Keratinocyte (primary cell): Measurements from ENCODE around the gene HCFC1. TPM values are rescaled to one million over a fixed set of nuclear protein-coding genes. Genes with fewer than 3 reads are reported as not detected.

Source experiments
- DNase-seq: peaks from one replicate; pipeline ENCODE4 v3.0.0-alpha.2; 2011; ENCODE audit warnings: low read depth, missing footprints, low spot score
- FAIRE-seq: peaks from 2 replicates; lab custom pipeline; 2011; peaks lifted over from hg19 to GRCh38; lab: Jason Lieb, UNC
- H2AFZ ChIP-seq: 2 replicates; pipeline ENCODE4 v1.6.0; 2012; ENCODE audit warnings: low read length, control low read depth, inconsistent platforms; ENCODE audit not compliant: control insufficient read depth
- H3K27ac ChIP-seq: 2 replicates; pipeline ENCODE4 v1.5.1; 2011; ENCODE audit warnings: low read length; ENCODE audit not compliant: control insufficient read depth, insufficient read depth
- H3K27me3 ChIP-seq: 3 replicates; pipeline ENCODE4 v1.6.0; 2011; ENCODE audit warnings: low read length; ENCODE audit not compliant: control insufficient read depth, insufficient read depth; ENCODE audit errors: extremely low read depth
- H3K36me3 ChIP-seq, 2 experiments: 2 replicates in 1 of 2; 3 replicates in 1 of 2; pipeline ENCODE4 v1.5.1; 2011; ENCODE audit warnings: low read length in 2 of 2, mild to moderate bottlenecking in 1 of 2; ENCODE audit not compliant: control insufficient read depth in 2 of 2, insufficient read depth in 2 of 2; ENCODE audit errors: extremely low read depth in 1 of 2
- H3K4me1 ChIP-seq: 3 replicates; pipeline ENCODE4 v1.5.1; 2011; ENCODE audit warnings: low read length; ENCODE audit not compliant: control insufficient read depth, insufficient read depth; ENCODE audit errors: extremely low read depth
- H3K4me2 ChIP-seq: 3 replicates; pipeline ENCODE4 v1.6.0; 2011; ENCODE audit warnings: low read depth, low read length; ENCODE audit not compliant: control insufficient read depth, insufficient read depth; ENCODE audit errors: extremely low read depth
- H3K4me3 ChIP-seq, 3 experiments: fragments of 200-600 bp in 1 of 3; sonication (generic) in 1 of 3; 2 replicates in 2 of 3; 3 replicates in 1 of 3; pipeline ENCODE4 v1.5.1; 2011 to 2016; ENCODE audit warnings: low read length in 3 of 3, mild to moderate bottlenecking in 3 of 3, control low read depth in 2 of 3, inconsistent platforms in 1 of 3, low read depth in 1 of 3, mixed read lengths in 1 of 3, mixed run types in 1 of 3, moderate library complexity in 1 of 3; ENCODE audit not compliant: control insufficient read depth in 2 of 3, insufficient read depth in 2 of 3; ENCODE audit errors: extremely low read depth in 1 of 3
- H3K79me2 ChIP-seq: 2 replicates; pipeline ENCODE4 v1.6.0; 2012; ENCODE audit warnings: low read length; ENCODE audit not compliant: control insufficient read depth, insufficient read depth
- H3K9ac ChIP-seq: 3 replicates; pipeline ENCODE4 v1.6.0; 2011; ENCODE audit warnings: low read length; ENCODE audit not compliant: control insufficient read depth, insufficient read depth; ENCODE audit errors: extremely low read depth
- H3K9me1 ChIP-seq: 3 replicates; pipeline ENCODE4 v1.6.0; 2011; ENCODE audit warnings: low read length; ENCODE audit not compliant: control insufficient read depth, insufficient read depth; ENCODE audit errors: extremely low read depth
- H3K9me3 ChIP-seq: 2 replicates; pipeline ENCODE4 v1.5.1; 2012; ENCODE audit warnings: low read depth, low read length; ENCODE audit not compliant: control insufficient read depth
- H4K20me1 ChIP-seq: 3 replicates; pipeline ENCODE4 v1.6.0; 2011; ENCODE audit warnings: low read length; ENCODE audit not compliant: control insufficient read depth, insufficient read depth; ENCODE audit errors: extremely low read depth
- CTCF ChIP-seq, 3 experiments: IDR thresholded peaks in 1 of 3; conservative IDR thresholded peaks in 1 of 3; optimal IDR thresholded peaks in 1 of 3; 2 replicates in 2 of 3; 3 replicates in 1 of 3; pipeline versions ENCODE3 to v1.5.1; 2011; ENCODE audit warnings: low read length in 3 of 3, mild to moderate bottlenecking in 3 of 3, moderate library complexity in 2 of 3, control low read depth in 1 of 3, inconsistent platforms in 1 of 3; ENCODE audit not compliant: insufficient read depth in 2 of 3; ENCODE audit errors: extremely low read depth in 1 of 3
- EZH2 ChIP-seq: IDR thresholded peaks from one replicate; pipeline ENCODE4 v1.6.1; 2012; ENCODE audit warnings: inconsistent platforms, mild to moderate bottlenecking, low read length, moderate library complexity
- dilution Hi-C: fragments of 300-500 bp; cut with MboI; formaldehyde crosslinking; loops from one replicate; pipeline ENCODE4 v1.7.0; 2020; ENCODE audit warnings: low sequenced_read_pairs; ENCODE audit not compliant: extremely low pct_ligation_motif_present
- polyA plus RNA-seq, 5 experiments: library from polyadenylated mRNA; depleted of rRNA in 3 of 5; stranded (reverse) in 3 of 5; stranded (forward) in 1 of 5; unstranded in 1 of 5; fragments of >200 nt; gene quantifications; 1 replicate in 1 of 5; 2 replicates in 3 of 5; 3 replicates in 1 of 5; pipeline versions ENCODE4 v1.2.1 to v1.2.3, GENCODE V29; 2011 to 2012; ENCODE audit warnings: missing spikeins in 2 of 5, low read depth in 1 of 5, low replicate concordance in 1 of 5

Gene HCFC1
- polyA plus RNA-seq, 1 donor (not counting 4 experiments of a cell fraction or from before 2014, with no cell fraction given) = 2.7 TPM

- DNase-seq (no peak), FAIRE-seq (no peak)
- Histone ChIP-seq H4K20me1 (peaks cover 15% of the 10 kb centered on the region), H3K9me3 (no peaks in the 10 kb centered on the region), H2AFZ (peak overlapping the region; percentile 88), H3K9me1 (no peaks in the 10 kb centered on the region), H3K4me2 (peak overlapping the region; percentile 54), H3K27ac (peak overlapping the region; percentile 99), H3K4me3 (peak overlapping the region; percentile 84 to 91 (median 86)), H3K4me1 (peaks cover 20% of the 10 kb centered on the region), H3K36me3 (peaks cover 0 to 12% of the 10 kb centered on the region in 2 experiments), H3K79me2 (peaks cover 58% of the 10 kb centered on the region), H3K9ac (peak overlapping the region; percentile 99), H3K27me3 (no peaks in the 10 kb centered on the region)
- dilution Hi-C loops = no loop called here
- TF ChIP-seq EZH2 (no peak), CTCF (optimal IDR thresholded peaks at IDR 0.05 in 1 of 3, IDR thresholded peaks at IDR 0.05 in 1 of 3, conservative IDR thresholded peaks at IDR 0.05 in 1 of 3; ENCODE audit: extremely low read depth in 1 of 3, insufficient read depth in 2 of 3, low read length in 3 of 3) (no peak)
These were observed 531 bp downstream of the HCFC1 start for GRCh38 chrX:153971124-153971449.

- no peaks in the 10 kb centered on the region for H3K9me3 ChIP-seq
- peak overlapping the region; percentile 84 to 91 (median 86) for H3K4me3 ChIP-seq
- peak overlapping the region; percentile 99 for H3K27ac ChIP-seq
- FAIRE-seq (no peak), DNase-seq (no peak)
- peaks cover 0 to 12% of the 10 kb centered on the region in 2 experiments for H3K36me3 ChIP-seq
- peak overlapping the region; percentile 99 for H3K9ac ChIP-seq
- peaks cover 20% of the 10 kb centered on the region for H4K20me1 ChIP-seq
- TF ChIP-seq CTCF (optimal IDR thresholded peaks at IDR 0.05 in 1 of 3, IDR thresholded peaks at IDR 0.05 in 1 of 3, conservative IDR thresholded peaks at IDR 0.05 in 1 of 3; ENCODE audit: extremely low read depth in 1 of 3, insufficient read depth in 2 of 3, low read length in 3 of 3) (no peak), EZH2 (no peak)
- dilution Hi-C loops = no loop called here
- H3K79me2 ChIP-seq = peaks cover 64% of the 10 kb centered on the region
- H3K9me1 ChIP-seq = no peaks in the 10 kb centered on the region
- no peaks in the 10 kb centered on the region for H3K27me3 ChIP-seq
- H3K4me1 ChIP-seq = peaks cover 20% of the 10 kb centered on the region
- H3K4me2 ChIP-seq = peak overlapping the region; percentile 37
- peak overlapping the region; percentile 71 for H2AFZ ChIP-seq
These were observed 1.1 kb downstream of the HCFC1 start for GRCh38 chrX:153970357-153971123.
